GM15510 (cell line): Measurements from ENCODE around the gene KRTAP1-5.
"Not testable (repeated sequence)": the region's sequence is repeated elsewhere in the genome, so short reads cannot be mapped to it uniquely, and the experiment has no call there.

Experiments
- POLR2A ChIP-seq: IDR thresholded peaks from 3 replicates; pipeline ENCODE4 v1.6.1; 2011; ENCODE audit warnings: borderline replicate concordance; ENCODE audit not compliant: insufficient read length; ENCODE audit errors: extremely low read depth

The KRTAP1-5 gene, protein sequence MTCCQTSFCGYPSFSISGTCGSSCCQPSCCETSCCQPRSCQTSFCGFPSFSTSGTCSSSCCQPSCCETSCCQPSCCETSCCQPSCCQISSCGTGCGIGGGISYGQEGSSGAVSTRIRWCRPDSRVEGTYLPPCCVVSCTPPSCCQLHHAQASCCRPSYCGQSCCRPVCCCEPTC

DNA sequence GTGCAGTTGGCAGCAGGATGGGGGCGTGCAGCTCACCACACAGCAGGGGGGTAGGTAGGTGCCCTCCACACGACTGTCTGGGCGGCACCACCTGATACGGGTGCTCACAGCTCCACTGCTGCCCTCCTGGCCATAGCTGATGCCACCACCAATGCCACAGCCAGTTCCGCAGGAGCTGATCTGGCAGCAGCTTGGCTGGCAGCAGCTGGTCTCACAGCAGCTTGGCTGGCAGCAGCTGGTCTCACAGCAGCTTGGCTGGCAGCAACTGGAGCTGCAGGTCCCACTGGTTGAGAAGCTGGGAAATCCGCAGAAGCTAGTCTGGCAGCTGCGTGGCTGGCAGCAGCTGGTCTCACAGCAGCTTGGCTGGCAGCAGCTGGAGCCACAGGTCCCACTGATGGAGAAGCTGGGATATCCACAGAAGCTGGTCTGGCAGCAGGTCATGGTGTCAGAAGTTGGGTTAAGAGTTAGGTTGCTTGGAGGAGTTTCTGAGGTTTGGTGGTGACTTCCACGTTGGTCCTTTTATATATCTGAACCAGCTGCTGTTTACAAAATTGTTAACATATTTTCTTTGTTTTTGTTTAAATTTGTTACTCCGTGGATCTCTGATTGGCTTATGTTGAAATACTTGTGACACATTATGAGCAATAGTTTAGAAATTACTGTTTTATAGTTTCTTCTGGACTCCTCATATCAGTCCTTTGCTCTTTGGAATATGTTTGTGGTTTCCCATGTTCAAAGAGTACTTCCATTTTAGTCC, at the start of gene KRTAP1-5:
Gene KRTAP1-5 (minus strand): TSS at position 494 of the 757 bp plus-strand sequence. CDS start 53 bp downstream, at position 441.
- TF ChIP-seq POLR2A = no peak

DNA sequence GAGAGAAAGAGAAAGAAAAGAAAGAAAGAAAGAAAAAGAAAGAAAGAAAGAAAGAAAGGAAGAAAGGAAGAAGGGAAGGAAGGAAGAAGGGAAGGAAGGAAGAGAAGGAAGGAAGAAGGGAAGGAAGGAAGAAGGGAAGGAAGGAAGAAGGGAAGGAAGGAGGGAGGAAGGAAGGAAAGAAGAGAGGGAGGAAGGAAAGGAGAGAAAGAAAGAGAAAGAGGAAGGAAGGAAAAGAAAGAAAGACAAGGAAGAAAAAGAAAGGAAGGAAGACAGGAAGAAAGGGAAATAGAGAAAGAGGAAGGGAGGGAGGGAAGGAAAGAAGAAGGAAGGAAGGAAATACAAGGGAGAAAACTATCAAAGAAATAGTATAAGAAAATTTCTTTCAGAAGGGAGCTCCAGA, 49.8 kb upstream of the KRTAP1-5 start:
- no peak for TF ChIP-seq POLR2A

DNA sequence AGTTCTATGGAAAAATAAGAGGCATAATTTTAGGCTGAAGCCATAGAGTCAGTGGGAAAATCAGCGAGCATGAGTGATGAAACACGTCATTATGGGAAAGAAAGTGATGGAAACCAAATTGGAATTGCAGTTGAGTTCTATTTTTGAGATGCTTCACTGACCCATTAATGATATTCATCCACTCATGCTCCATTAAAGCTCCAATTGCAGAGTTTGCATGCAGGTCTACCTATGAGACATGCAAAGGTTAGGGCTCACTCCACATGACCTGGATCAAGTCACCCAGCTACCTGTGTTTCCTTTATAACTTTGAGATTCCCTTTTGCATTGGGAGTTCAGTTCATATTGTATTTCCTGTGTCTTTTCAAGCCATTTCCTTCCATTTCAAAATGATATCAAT, 46.7 kb upstream of the KRTAP1-5 start:
- no peak for TF ChIP-seq POLR2A

DNA sequence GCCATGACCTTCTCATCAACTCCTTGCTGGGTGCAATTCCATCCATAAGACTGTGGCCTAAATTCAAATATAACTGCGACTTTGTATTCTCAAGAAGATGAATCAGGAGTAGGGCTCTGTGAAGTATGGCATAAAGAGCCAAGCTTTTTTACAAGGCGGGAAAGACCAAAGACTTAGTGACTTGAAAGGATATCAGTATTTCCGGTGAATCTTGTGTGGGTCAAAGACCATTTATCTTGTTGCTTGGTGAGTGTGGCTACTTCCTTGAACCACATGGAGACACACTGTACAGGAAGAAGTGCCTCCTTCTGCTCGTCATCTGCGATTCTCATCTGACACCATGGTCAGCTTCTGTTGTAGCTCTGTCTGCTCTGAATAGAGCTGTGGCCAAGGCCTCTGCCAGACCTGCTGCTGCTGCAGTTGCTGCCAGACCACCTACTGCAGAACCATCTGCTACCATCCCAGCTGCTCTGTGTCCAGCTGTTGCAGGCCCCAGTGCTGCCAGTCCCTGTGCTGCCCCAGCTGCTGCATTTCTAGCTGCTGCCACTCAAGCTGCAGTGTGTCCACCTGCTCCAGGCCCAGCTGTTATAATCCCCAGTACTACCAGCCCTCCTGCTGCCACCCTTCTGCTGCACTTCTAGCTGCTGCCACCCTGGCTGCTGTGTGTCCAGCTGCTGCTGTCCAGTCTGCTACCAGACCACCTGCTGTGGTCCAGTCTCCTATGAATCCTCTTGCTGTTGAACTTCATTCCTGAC, 44.8 kb upstream of the KRTAP1-5 start:
- no peak for TF ChIP-seq POLR2A

DNA sequence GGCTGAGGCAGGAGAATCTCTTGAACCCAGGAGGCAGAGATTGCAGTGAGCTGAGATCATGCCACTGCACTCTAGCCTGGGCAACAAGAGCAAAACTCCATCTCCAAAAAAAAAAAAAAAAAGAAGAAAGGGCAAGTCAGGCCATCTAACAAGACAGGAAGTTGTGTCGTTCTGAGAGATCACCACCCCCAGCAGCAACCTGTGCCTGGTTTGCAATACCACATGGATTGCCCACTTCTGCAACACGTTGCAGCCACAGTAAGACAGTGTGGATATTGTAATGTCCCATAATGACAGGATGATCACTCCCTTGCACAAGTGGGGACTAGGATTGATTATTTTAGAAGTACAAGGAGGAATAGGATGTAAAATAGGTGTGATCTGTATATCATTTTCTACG, 42.0 kb upstream of the KRTAP1-5 start:
- TF ChIP-seq POLR2A = no peak

DNA sequence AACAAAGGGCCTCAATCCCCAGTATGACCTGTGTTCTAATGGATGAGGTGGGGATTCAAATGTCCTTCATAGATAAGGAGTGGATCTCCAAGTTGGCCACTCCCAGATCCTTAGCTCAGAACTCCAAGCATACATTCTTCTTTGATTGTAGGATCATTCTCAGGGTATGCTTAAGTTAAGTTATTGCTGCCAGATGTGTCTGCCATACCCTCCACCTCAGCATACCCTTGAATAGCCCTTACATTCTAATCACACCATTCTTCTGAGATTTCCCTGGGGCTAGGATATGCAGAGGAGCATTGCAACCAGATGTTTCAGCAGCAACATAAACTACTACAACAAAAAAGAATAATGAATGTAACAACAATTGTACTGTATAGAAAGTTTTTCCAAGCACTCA, 40.3 kb upstream of the KRTAP1-5 start:
- TF ChIP-seq POLR2A = no peak

DNA sequence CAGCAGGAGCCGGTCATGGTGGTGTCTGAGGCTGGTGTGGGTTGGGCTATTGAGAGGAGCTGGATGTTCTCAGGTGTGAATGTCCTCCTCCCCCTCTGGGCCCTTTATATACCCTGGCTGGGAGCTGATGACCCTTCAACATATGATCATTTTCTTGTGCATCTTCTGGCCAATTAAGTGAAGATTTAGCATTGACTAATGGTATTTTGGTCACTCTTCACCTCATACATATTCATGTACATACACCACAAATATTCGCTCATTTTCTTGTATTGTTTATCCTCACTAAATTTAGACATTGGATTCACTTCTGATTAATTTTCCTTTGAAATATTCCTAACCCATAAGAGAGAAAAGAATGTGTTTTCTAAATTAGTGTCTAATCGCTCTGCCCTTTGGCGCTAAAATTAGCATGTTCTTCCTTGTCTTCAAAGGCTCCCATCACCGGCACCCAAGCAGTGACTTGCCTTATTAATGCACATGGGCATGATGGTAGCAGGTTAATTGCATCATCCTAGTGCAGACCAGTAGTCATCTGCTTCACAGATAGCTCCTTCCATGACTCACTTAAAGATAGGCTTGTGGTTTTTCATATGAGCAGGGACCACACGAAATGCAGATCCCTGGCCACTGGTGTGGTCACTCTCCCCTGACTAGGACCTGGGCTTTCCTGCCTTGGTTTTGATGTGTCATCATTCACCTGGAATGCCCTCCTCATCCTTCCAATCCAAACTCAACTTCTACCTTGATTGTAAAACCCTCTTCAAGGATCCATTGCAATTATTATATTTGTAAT, 39.0 kb upstream of the KRTAP1-5 start, which contains the start of gene KRTAP2-4:
Gene KRTAP2-4 (minus strand): TSS at position 51 of the 796 bp plus-strand sequence. CDS start 34 bp downstream, at position 17.
- no peak for TF ChIP-seq POLR2A

DNA sequence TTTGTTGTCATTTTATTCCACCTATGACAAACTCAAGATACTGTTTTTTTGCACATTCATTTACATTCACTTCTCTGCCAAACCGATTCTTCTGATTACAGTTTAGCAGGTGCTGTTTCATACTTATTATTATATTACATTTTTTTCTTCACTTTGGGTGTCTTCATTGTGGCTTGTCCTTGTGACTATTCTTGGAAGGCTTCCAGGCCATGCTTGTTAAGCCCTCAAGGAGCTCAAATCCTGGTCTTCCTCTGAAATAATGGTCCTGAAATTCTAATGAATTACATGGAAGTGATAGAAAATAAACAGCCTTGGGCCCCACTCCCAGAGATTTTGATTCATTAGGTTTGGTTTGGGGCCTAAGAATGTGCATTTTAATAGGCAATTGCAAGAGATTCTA, 37.3 kb upstream of the KRTAP1-5 start:
- TF ChIP-seq POLR2A = no peak

DNA sequence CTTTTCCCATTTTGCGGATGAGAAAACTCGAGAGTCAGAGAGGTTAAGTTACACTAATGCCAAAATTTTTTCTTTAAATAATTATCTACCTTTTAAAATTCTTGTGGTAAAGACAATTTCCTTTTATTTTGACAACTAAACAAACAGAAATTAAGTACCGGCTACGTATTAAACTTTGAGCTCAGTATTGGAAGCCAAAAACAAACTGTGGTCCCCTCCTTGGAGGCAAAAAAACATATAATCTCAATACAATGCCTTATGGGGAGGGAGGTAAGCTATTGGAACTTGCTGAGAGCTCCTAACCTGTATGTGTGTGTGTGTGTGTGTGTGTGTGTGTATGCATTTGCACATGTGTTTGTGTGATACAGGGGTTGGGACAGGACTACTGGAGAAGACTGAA, 36.4 kb upstream of the KRTAP1-5 start:
- TF ChIP-seq POLR2A = no peak

DNA sequence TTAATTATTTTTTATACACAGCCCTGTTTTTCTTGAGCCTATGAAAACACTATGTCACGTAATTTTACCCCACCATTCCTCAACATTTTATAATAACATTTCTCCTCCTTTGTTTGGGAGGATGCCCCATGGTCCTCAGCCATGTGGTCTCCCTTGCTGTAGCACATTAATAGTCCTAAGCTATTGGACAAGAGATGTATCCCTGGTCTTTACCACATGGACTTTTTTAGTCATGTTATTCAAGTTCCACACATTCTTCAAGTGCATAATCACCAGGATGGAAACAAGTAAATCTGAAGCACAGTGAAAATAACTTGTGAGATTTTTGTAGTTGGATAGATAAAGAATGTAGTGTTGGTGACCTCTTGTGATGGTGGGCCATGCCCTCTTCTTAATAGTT, 35.0 kb upstream of the KRTAP1-5 start:
- no peak for TF ChIP-seq POLR2A

DNA sequence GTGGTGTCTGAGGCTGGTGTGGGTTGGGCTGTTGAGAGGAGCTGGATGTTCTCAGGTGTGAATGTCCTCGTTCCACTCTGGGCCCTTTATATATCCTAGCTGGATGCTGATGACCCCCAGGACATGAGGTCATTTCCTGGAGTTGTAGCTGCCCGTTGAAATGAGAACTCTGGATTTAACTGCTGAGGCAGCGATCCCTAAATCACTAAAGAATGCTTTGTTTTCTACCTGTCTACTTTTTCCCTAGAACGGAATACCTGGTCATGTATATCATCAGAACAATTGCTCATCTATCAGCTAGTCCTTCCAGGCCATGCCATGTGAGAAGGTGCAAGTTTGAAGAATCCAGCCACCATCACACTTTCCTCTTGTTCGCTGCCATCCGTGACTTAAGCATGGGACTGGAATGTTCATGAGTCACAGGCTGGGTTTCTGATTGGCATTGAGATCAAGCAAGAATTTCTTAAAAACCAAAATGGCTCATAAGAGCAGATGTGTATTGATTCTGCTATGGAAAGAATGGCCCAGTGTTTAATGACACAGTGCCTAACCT, 33.1 kb upstream of the KRTAP1-5 start, which contains the start of gene KRTAP2-3:
Gene KRTAP2-3 (minus strand): TSS at position 63 of the 553 bp plus-strand sequence. CDS start 64 bp downstream, outside the sequence.
- TF ChIP-seq POLR2A = no peak

DNA sequence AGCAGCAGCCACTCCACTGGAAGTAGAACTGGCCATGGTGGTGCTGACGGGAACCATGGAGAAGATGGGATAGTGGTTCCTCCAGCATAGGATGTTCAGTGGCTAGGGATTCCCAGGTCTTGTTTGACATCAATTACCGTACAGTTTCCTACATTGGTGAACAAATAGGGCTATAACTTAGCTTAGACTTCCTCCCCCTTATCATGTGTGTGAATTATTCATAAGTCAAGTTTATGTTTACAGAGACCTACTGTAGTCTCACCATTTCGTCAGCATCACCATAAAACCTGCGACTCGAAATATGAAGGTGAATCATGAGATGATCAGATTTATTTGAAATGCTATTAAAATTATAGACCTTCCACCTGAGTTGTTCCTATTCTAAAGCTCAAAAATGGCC, 31.7 kb upstream of the KRTAP1-5 start:
- no peak for TF ChIP-seq POLR2A

DNA sequence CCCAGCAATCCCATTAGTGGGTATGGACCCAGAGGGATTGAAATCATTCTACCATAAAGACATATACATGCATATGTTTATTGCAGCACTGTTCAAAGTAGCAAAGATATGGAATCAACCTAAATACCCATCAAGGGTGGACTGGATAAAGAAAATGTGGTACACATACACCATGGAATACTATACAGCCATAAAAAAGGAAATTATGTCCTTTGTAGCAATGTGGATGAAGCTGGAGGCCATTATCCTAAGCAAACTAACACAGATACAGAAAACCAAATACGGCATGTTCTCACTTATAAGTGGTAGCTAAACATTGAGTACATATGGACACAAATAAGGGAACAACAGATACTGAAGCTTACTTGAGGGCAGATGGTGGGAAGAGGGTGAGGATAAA, 30.5 kb upstream of the KRTAP1-5 start:
- TF ChIP-seq POLR2A = no peak

DNA sequence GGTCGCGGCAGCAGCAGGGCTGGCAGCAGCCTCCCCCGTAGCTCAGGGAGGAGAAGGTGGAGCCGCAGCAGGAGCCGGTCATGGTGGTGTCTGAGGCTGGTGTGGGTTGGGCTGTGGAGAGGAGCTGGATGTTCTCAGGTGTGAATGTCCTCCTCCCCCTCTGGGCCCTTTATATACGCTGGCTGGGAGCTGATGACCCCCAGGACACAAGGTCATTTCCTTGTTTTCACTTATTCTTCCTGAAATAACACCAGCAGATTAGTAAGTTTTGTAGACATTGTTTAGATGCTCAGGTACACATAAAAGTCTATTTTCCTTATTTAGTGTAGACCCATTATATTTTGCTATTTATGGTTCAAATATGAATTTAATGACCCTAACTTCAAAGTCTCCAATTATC, 28.1 kb upstream of the KRTAP1-5 start, which contains the start of gene KRTAP2-2:
Gene KRTAP2-2 (minus strand): TSS at position 101 of the 400 bp plus-strand sequence. CDS start 19 bp downstream, at position 82.
- TF ChIP-seq POLR2A = not testable (repeated sequence)
